NCI-H2171 (cell line): Measurements from ENCODE around the gene THPO.
A peak's percentile ranks its signal among the peaks of the same experiment; 100 is the strongest.

Source experiments
- DNase-seq: peaks from one replicate; lab custom pipeline; 2025; lab: John Stamatoyannopoulos, UW

Gene THPO

DNA sequence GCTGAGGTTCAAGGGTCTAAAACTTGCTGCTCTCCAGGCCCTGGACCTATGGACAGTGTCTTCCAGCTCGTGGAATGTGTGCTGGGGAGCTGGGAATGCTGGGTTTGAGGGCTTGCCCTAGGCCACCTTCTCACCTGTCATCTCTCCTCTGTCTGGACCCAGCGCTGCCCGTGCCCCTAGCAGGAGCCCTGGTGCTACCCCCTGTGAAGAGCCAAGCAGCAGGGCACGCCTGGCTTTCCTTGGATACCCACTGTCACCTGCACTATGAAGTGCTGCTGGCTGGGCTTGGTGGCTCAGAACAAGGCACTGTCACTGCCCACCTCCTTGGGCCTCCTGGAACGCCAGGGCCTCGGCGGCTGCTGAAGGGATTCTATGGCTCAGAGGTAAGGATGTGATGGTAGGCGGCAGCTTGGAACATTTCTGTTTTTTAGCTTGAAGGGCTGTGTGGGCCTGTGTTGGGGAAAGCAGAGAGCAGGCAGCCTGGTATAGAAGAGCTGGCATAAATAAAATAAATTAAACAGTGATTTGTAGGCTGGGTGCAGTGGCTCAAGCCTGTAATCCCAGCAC, 6.9 kb upstream of the THPO start:
- no peak for DNase-seq

DNA sequence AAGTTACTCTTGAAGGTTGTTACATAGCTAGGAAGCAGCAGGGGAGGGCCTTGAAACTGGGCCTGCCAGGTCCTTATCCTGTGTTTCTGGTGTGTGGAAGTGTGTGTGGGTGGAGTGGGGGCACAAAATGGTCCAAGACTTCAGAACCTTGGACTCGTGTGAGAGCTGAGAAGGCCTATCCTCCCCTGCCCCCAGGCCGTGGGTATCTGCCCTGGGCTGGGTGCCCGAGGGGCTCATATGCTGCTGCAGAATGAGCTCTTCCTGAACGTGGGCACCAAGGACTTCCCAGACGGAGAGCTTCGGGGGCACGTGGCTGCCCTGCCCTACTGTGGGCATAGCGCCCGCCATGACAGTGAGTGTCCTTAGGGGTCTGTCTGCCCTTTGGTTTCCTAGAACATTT, 6.3 kb upstream of the THPO start:
- DNase-seq = no peak

- DNase-seq = no peak
These were observed 5.2 kb upstream of the THPO start for GRCh38 chr3:184383033-184383740.

DNA sequence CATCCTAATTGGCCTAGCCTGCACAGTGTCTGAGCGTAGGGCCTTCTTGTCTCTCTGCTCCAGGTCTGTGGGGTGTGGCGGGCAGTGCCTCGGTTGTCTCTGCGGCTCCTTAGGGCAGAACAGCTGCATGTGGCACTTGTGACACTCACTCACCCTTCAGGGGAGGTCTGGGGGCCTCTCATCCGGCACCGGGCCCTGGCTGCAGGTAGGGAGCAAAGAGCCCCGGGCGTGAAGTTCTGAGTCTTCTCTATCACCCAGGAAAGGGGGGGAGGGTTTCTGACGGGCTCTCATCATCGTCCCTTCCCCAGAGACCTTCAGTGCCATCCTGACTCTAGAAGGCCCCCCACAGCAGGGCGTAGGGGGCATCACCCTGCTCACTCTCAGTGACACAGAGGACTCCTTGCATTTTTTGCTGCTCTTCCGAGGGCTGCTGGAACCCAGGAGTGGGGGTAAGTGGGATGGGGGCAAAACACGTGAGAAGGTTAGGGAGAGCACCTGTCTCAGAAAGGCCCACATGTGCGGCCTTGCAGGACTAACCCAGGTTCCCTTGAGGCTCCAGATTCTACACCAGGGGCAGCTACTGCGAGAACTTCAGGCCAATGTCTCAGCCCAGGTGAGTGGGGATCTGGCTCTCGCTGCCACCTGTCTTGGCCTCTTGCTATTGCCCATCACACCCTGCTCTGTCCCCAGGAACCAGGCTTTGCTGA, 4.5 kb upstream of the THPO start:
- DNase-seq = no peak

GRCh38 chr3:184381261-184382224, 3.5 kb upstream of the THPO start:
- DNase-seq = no peak

- no peak for DNase-seq
These were observed 2.7 kb upstream of the THPO start for GRCh38 chr3:184380627-184381260.

GRCh38 chr3:184380185-184380626, 2.2 kb upstream of the THPO start:
- peak; percentile 26 for DNase-seq

- DNase-seq = no peak
These were observed 1.6 kb upstream of the THPO start, which contains the start of gene CHRD for GRCh38 chr3:184379358-184380184. TSS of gene CHRD (plus strand) at chr3:184380054. CDS start at chr3:184380319, 265 bp downstream.

- DNase-seq = no peak
These were observed 797 bp upstream of the THPO start for GRCh38 chr3:184378651-184379357.

DNA sequence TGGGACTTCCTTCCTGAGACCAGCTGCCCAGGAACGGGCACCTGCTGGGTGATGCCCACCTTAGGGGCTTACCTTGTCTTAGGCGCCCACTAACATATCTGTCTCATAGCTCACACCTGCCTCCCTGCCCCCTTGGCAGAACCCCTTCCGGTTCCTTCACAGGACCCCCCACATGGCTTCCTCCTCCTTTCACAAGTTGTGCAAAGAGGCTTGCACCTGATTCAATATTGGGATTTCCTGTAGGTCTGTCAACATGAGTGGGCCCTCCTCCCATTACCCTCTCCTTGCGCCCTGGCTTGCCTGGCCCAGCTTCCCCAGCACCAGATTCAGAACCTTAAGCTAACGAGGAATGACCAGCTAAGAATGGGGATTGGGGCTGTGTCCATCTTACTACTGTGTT, 633 bp downstream of the THPO start:
- DNase-seq = no peak

GRCh38 chr3:184375747-184376461, 2.1 kb downstream of the THPO start:
- no peak for DNase-seq

GRCh38 chr3:184373422-184373821, 4.6 kb downstream of the THPO start:
- DNase-seq = no peak

DNA sequence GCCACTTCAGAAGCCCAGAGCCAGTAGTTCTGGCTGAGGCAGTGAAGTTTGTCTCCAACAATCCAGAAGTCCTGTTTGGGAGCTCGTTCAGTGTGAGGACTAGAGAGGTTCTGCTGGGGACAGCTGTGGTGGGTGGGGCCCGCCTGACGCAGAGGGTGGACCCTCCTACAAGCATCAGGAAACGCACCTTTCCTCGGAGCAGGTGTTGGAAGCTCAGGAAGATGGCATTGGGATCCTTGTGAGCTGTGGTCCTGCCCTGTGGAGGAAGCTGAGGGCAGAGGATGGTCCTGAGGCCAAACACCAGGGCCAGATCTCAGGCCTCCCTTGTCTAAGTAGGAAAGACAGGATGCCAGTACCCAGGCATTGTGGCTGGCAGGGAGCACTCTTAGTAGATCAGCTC, 5.1 kb downstream of the THPO start:
- no peak for DNase-seq

GRCh38 chr3:184372296-184372821, 5.6 kb downstream of the THPO start:
- no peak for DNase-seq

- peak; percentile 75 for DNase-seq
These were observed 6.4 kb downstream of the THPO start for GRCh38 chr3:184371570-184372018.

DNA sequence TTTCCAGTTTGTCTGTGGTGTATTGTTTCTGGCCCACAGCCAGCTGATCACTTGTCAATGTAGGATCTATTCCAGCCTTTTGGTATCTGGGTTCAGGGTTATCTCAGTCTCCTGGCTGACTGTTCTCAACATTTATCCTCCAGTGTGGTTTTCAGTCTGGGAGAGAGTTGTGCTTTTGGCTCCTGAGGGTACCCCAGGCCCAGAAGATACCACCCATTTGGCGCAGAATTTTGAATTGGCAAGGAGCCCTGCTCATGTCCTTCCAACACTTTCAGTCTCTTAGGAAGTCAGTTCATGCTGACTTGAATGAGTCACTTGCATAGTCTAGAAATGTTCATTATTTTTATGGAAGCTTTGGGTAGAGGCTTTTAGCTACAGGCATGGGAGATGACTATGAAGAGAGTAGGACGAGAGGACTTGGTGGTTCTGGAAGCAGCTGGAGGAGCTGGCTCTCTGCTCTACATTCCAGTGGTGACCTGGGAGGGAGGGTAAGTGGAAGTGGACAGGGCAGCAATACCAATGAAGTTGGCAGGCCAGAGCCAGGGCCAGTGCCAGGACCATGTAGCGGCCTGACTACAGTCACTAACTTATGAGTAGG, 9.3 kb downstream of the THPO start:
- DNase-seq = no peak

GRCh38 chr3:184368116-184368515, 9.9 kb downstream of the THPO start:
- no peak for DNase-seq

DNA sequence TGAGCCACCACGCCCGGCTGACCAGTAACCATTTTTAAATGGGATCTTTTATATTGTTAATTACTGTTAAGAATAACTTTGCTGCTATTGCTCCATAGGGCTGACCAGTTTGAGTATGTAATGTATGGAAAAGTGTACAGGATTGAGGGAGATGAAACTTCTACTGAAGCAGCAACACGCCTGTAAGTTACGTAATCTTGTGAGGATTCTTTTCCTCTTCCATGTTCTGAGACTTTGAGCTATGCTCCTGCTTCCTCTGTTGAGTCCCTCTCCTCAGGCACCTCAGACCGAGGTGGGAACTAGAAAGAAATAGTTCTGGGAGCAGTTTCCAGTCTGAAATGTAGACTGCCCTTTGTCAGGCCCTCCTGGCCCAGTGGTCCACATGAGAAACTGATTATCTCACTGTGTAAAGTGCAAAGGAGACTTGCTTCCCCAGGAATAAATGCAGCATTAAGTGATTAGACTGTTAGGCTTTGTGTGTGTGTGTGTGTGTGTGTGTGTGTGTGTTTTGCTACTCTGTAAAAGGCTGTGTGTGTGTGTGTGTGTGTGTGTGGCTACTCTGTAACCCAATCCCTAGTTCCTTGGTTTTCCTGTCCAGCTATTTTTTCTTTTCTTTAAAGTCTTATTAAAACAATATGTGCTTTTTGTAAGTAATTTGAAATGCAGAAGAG, 11.3 kb downstream of the THPO start:
- no peak for DNase-seq
